Measurements from ENCODE around the gene SYNE1.

Gene SYNE1

GRCh38 chr6:152371775-152372174 is 265.4 kb downstream of the SYNE1 start:
- TF ChIP-seq GATA2 (IDR thresholded peaks at IDR 0.05; ENCODE audit: low read depth, low read length) (no peak), GATA3 (IDR thresholded peaks at IDR 0.05; ENCODE audit: low read depth, low read length) (no peak)

DNA sequence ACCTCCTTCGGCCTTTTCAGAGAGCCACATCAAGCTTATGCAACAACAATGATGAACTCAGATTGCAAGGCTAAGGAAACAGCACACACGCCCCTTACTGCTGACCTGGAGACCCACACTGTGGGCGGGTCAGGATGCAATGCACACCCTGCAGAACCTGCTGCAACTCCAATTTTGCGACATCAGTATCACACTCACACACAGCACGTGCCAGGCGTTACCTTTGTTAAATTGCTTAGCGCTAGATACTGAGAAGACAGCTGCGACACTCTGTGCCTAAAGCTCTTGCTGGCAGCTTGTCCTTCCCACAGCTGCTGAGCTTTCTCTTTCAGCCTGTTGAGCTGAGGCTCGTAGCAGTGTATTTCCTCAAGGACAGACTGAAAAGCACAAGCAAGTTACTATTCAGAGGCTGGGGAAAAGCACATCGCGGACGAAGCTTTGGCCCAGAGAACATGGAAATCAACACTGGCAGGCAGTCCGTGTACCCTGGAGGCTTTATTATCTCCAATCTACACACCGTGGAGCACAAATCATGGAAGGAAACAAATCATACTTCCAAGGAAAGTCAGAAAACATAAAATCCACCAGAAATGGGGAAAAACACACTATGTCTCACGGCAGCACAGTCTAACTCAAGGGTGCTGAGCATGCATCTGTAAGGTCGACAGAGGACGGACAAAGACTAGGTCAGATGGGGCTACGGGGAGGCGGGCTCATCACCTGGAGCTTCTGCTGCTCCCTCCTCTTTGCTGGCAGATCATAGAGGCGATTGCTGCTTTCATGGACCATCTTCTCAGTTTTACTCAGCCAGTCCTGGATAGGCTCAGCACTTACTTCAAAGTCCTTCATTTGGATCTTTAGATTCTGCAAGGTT is 268.2 kb downstream of the SYNE1 start:
- TF ChIP-seq GATA2 (IDR thresholded peaks at IDR 0.05; ENCODE audit: low read depth, low read length) (no peak; the same call in 1 of the 2 replicates), GATA3 (IDR thresholded peaks at IDR 0.05; ENCODE audit: low read depth, low read length) (no peak)

DNA sequence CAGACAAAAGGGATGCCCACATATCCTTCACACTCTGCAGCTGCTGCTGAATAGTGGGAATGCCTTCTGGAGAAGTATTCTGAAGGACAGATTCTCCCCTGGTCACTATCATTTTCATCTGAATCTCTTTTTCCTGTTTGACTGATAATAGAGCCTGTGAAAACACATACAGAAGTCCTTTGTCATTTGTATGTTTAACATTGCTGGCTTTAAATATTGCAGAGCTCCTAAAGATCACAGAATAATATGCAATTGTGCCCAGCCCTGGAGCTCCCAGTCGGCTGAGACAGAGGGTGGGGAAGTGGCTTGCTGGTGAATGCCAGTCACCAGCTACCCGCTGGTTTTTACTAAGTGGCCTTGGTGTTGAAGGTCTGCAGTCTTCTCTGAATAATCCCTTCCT is 272.3 kb downstream of the SYNE1 start:
- no peak for TF ChIP-seq GATA3 (IDR thresholded peaks at IDR 0.05; ENCODE audit: low read depth, low read length)
- no peak for TF ChIP-seq GATA2 (IDR thresholded peaks at IDR 0.05; ENCODE audit: low read depth, low read length)

DNA sequence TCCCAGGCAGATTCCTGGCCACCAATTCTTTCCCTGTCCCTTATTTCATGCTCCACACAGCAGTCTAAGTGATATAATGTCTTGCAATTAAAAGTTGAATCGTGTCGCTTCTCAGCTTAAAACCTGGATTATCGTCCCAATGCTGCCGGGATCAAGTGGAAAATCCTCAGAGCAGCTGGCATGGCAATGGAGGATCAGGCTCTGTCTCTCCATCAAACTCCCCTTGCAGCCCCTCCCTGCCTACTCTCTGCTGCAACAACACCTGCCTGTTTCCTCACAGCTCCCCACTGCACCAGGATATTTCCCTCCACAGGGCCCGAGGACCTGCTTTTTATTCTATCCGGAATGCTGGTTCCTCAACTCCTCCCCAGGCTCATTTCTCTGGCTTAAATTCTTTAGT is 277.1 kb downstream of the SYNE1 start:
- TF ChIP-seq GATA2 (IDR thresholded peaks at IDR 0.05; ENCODE audit: low read depth, low read length), result no peak
- no peak for TF ChIP-seq GATA3 (IDR thresholded peaks at IDR 0.05; ENCODE audit: low read depth, low read length)

- TF ChIP-seq GATA2 (IDR thresholded peaks at IDR 0.05; ENCODE audit: low read depth, low read length) (no peak), GATA3 (IDR thresholded peaks at IDR 0.05; ENCODE audit: low read depth, low read length) (no peak)
Measured at GRCh38 chr6:152356662-152357061, 280.5 kb downstream of the SYNE1 start.

DNA sequence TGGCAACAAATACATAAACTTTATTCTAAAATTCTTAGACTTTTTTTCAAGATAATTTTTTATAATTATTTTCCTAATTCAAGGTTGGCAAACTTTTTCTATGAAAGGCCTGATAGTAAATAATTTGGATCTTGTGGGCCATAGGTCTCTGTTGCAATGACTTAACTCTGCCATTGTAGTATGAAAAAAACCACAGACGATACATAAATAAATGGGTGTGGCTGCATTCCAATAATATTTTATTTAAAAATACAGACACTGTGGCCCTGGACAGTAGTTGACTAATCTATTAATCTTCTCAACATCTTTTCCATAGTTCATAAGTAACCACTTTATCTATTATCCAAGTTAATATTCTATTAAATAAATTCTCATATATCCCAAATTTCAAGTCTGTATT is 281.1 kb downstream of the SYNE1 start:
- TF ChIP-seq GATA2 (IDR thresholded peaks at IDR 0.05; ENCODE audit: low read depth, low read length) (no peak), GATA3 (IDR thresholded peaks at IDR 0.05; ENCODE audit: low read depth, low read length) (no peak)

DNA sequence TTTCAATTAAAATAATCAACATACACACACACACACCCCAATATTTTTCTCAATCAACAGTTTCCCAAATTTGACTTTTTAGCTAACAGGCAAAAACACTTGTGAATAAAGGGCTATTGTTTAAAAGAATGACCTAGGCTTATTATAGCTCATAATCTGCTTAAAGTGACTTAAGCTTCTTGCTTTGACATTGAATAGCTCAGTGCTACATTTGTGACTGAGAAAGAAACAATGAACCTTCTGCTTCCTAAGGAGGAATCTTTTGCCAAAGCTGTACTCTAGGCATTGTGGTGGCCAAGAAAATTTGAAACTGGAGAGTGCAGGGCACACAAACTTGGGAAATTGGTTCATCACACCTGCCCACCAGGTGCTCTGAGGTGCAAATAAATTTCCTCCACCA is 282.0 kb downstream of the SYNE1 start:
- TF ChIP-seq GATA2 (IDR thresholded peaks at IDR 0.05; ENCODE audit: low read depth, low read length), result no peak
- no peak for TF ChIP-seq GATA3 (IDR thresholded peaks at IDR 0.05; ENCODE audit: low read depth, low read length)

- TF ChIP-seq GATA3 (IDR thresholded peaks at IDR 0.05; ENCODE audit: low read depth, low read length), result no peak
- TF ChIP-seq GATA2 (IDR thresholded peaks at IDR 0.05; ENCODE audit: low read depth, low read length), result no peak
Measured at GRCh38 chr6:152353440-152353839, 283.7 kb downstream of the SYNE1 start.

DNA sequence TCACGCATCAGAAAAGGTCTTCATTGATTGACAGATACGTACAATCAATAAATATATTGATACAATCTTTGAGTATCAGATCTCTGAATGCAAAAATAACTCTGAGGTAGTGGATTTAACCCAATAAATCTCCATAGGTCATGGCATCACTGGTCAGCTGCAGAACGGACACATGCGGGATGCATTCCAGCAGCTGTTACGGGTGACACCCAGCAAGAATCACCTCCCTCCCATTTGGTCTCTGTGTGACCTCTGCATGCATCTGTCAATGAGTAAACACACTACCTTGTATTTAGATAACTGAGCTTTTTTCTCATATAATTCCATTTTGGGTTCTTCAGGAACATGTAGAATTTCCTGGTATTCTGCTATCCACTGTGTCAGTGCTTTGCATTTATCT is 285.4 kb downstream of the SYNE1 start:
- TF ChIP-seq GATA2 (IDR thresholded peaks at IDR 0.05; ENCODE audit: low read depth, low read length), result no peak
- TF ChIP-seq GATA3 (IDR thresholded peaks at IDR 0.05; ENCODE audit: low read depth, low read length), result no peak

DNA sequence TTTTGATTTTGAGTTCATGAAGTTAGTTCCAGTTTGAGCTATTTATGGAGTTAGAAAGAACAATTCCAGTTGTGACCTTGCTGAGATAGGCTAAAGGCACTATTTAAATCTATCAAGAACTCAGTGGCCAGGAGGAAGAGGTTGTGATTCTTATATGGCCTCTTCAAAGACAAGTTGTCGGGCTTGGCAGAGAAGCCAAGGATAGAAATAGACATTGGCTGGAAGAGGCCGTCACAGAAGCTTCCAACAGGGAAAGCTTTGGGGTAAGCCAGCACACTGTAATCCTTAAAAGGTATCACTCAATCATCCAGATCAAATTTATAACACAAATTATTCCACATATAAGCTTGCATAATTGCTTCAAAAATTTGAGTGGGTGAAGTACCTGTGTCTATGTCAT is 286.1 kb downstream of the SYNE1 start:
- no peak for TF ChIP-seq GATA3 (IDR thresholded peaks at IDR 0.05; ENCODE audit: low read depth, low read length)
- TF ChIP-seq GATA2 (IDR thresholded peaks at IDR 0.05; ENCODE audit: low read depth, low read length), result no peak

DNA sequence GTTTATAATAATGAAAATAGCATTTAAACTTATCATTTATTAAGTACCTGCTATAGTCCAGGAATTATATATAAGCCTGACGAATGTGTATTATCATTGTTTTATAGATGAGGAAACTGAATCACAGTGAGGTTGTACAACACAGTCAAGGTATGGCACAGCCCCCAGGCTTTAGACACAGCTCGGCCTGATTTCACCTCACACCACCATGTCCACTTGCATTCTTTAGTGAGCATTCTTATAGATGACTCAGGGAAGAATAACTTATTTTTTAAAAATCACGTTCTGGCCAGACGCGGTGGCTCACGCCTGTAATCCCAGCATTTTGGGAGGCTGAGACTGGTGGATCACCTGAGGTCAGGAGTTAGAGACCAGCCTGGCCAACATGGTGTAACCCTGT is 289.0 kb downstream of the SYNE1 start:
- TF ChIP-seq GATA2 (IDR thresholded peaks at IDR 0.05; ENCODE audit: low read depth, low read length), result no peak
- no peak for TF ChIP-seq GATA3 (IDR thresholded peaks at IDR 0.05; ENCODE audit: low read depth, low read length)

DNA sequence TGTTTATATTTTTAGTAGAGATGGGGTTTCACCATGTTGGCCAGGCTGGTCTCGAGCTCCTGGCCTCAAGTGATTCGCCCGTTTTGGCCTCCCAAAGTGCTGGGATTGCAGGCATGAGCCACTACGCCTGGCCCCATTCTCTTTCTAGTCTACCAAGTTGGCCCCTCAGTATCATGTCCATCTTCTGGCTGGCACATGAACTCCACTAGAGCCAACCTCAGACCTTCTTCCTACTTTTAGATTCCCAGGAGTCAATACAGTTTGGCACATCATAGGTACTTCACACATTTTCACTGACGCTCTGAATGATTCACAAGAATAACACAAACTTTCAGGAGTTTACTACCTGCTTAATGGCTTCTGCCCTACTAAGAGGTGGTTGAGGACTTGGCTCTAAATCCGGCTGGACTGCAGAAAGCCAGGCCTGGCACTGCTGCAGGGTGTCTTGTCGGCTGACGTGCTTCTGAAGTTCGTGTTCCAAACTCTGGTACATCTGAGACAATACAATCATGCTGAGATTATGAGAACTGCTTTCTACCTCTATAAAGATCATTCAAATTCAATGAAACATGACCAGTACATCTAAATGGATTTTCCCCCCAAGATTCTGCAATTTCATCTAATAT is 293.3 kb downstream of the SYNE1 start:
- TF ChIP-seq GATA3 (IDR thresholded peaks at IDR 0.05; ENCODE audit: low read depth, low read length), result no peak

DNA sequence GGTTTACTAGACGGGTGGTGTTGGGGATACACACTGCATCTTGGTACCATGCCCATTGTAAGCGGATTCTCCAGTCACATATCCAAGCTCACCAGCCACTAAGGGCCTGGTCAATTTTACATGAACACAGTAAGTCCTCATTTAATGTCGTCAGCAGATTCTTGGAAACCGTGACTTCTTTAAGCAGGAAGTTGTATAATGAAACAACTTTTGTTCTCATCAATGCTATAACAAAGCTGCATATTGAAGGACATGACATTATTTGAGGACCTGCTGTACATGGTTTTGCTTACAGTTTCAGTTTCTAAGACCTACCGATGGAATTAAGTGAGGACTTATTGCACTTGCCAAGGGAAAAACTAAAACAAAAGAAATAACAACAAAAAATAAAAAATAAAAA is 295.6 kb downstream of the SYNE1 start:
- TF ChIP-seq GATA3 (IDR thresholded peaks at IDR 0.05; ENCODE audit: low read depth, low read length) (no peak), GATA2 (IDR thresholded peaks at IDR 0.05; ENCODE audit: low read depth, low read length) (no peak)

DNA sequence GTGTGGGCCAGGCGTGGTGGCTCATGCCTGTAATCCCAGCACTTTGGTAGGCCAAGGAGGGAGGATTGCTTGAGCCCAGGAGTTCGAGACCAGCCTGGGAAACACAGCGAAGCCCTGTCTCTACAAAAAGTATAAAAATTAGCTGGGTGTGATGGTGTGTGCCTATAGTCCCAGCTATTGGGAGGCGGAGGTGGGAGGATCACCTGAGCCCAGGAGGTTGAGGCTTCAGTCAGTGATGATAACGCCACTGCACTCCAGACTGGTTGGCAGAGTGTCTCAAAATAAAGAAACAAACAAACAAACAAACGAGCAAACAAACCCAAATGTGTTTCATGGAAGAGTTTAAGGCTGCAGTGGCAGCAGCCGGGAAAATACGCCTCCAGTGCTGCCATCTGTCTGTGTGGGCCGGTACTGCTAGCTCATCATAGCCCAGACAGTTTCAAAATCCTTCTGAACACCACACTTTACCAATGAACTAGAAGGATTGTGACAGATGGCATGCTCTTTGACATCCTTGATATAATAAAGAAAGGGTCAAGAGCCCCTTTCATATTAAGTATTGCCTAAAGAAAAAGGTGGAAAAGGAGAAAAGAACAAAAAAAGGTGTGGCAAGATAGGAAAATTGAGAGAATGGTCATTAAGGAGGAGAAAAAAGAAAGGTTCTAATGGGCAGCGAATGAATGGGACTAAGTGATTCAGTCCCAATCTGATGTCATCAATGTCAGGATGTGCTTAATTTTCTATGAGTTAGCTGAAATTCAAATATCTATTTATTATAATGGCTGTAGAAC is 298.6 kb downstream of the SYNE1 start:
- no peak for TF ChIP-seq GATA3 (IDR thresholded peaks at IDR 0.05; ENCODE audit: low read depth, low read length)
- no peak for TF ChIP-seq GATA2 (IDR thresholded peaks at IDR 0.05; ENCODE audit: low read depth, low read length)

Measured in SH-SY5Y (cell line).